SH-SY5Y (cell line): ENCODE data around the gene FLT3.

Experiments used
- GATA2 ChIP-seq: IDR thresholded peaks from 2 replicates; pipeline ENCODE4 v1.6.1; 2011; ENCODE audit warnings: mild to moderate bottlenecking, low read depth, low read length
- GATA3 ChIP-seq: IDR thresholded peaks from 2 replicates; pipeline ENCODE4 v1.6.1; 2011; ENCODE audit warnings: low read depth, mild to moderate bottlenecking, low read length, moderate library complexity

DNA sequence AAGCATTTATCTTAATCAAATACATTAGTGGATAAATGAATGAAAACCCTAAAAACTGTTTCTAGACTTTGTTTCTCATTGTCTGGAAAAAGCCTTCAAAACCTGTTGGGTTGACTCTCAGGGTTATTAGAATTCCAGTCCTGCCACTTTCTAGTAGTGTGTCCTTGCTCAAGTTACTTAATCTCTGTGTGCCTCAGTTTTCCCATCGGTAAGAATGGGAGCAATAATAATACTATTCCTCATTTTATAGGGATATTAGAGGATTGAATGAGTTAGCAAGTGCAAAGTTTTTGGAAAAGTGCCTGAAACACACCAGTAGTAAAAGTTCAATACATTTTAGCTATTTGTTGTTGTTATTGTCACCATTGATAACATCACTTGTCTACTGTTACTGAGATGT, 114.8 kb downstream of the FLT3 start:
- TF ChIP-seq GATA3 (no peak), GATA2 (no peak)
